GM12878 (cell line): ENCODE measurements around the gene HOXD3. TPM values are rescaled to one million over a fixed set of nuclear protein-coding genes. Genes with fewer than 3 reads are reported as not detected.

ENCODE experiments used
- ATAC-seq: fragments of 200-7000 bp; cut with Tn5 transposase; 3 replicates; pipeline ENCODE4 v1.9.1; 2020; ENCODE audit warnings: mild to moderate bottlenecking, moderate library complexity
- BruUV-seq: library from RNA; stranded (reverse); fragments of 400-500 nt; replicated peaks from 2 replicates; lab custom pipeline; 2021; lab: Mats Ljungman, UMichigan
- CTCF ChIA-PET: fragments of 300-600 bp; sonication (Branson Sonifier 250); formaldehyde crosslinking; extraction: SDS; loops from one replicate; lab custom pipeline; 2021; ENCODE audit warnings: inconsistent platforms; lab: Yijun Ruan, JAX
- POLR2A ChIA-PET: fragments of 350-600 bp; formaldehyde crosslinking; extraction: SDS; loops from one replicate; lab custom pipeline; 2021; ENCODE audit warnings: inconsistent platforms; lab: Charles Lee
- RAD21 ChIA-PET: fragments of 300-600 bp; sonication (Branson Sonifier 250); formaldehyde crosslinking; loops from one replicate; lab custom pipeline; 2023; ENCODE audit warnings: antibody characterized with exemption; ENCODE audit not compliant: unreplicated experiment; lab: Charles Lee
- SMC1A ChIA-PET: fragments of 300-600 bp; sonication (Branson Sonifier 250); formaldehyde crosslinking; loops from one replicate; lab custom pipeline; 2023; ENCODE audit not compliant: unreplicated experiment, uncharacterized antibody; lab: Charles Lee
- DNase-seq: peaks from one replicate; pipeline ENCODE4 v3.0.0-alpha.2; 2011; ENCODE audit warnings: low read depth, low spot score
- FAIRE-seq: peaks from 3 replicates; lab custom pipeline; 2011; peaks lifted over from hg19 to GRCh38; lab: Jason Lieb, UNC
- H2AFZ ChIP-seq: 2 replicates; pipeline ENCODE4 v1.6.0; 2011; ENCODE audit warnings: low read depth, low read length, control low read depth; ENCODE audit not compliant: control insufficient read depth
- H3K27ac ChIP-seq: 2 replicates; pipeline ENCODE4 v1.5.1; 2011; ENCODE audit warnings: control low read depth; ENCODE audit not compliant: control insufficient read depth, insufficient read depth
- H3K27me3 ChIP-seq, 2 experiments: replicated peaks in 1 of 2; 2 replicates each; pipeline versions ENCODE4 v1.6.0 to v1.6.1; 2011; ENCODE audit warnings: low read length in 1 of 2; ENCODE audit not compliant: control insufficient read depth in 2 of 2, insufficient read depth in 2 of 2
- H3K36me3 ChIP-seq, 2 experiments: 2 replicates each; pipeline ENCODE4 v1.5.1; 2011; ENCODE audit warnings: low read length in 1 of 2; ENCODE audit not compliant: control insufficient read depth in 2 of 2, insufficient read depth in 2 of 2
- H3K4me1 ChIP-seq: 2 replicates; pipeline ENCODE4 v1.6.1; 2011; ENCODE audit warnings: mild to moderate bottlenecking, low read length, moderate library complexity, mixed read lengths; ENCODE audit not compliant: control insufficient read depth, insufficient read depth
- H3K4me2 ChIP-seq: 2 replicates; pipeline ENCODE4 v1.6.0; 2011; ENCODE audit warnings: control low read depth; ENCODE audit not compliant: control insufficient read depth, insufficient read depth
- H3K4me3 ChIP-seq: fragments of 200-600 bp; sonication (generic); 2 replicates; pipeline ENCODE4 v1.5.1; 2016
- H3K79me2 ChIP-seq: 2 replicates; pipeline ENCODE4 v1.6.0; 2011; ENCODE audit warnings: low read length; ENCODE audit not compliant: control insufficient read depth, insufficient read depth
- H3K9ac ChIP-seq: 2 replicates; pipeline ENCODE4 v1.8.0; 2011; ENCODE audit warnings: low read length, control low read depth, mixed read lengths; ENCODE audit not compliant: control insufficient read depth, insufficient read depth
- H3K9me3 ChIP-seq: replicated peaks from 3 replicates; pipeline ENCODE4 v1.5.1; 2011; ENCODE audit warnings: mild to moderate bottlenecking, low read length; ENCODE audit not compliant: control insufficient read depth, insufficient read depth
- H4K20me1 ChIP-seq: 2 replicates; pipeline ENCODE4 v1.6.0; 2011; ENCODE audit not compliant: control insufficient read depth, insufficient read depth
- CBX5 ChIP-seq: sonication (generic); IDR thresholded peaks from 2 replicates; pipeline ENCODE4 v1.6.1; 2016; ENCODE audit warnings: low read depth, moderate library complexity, mild to moderate bottlenecking, inconsistent platforms
- CHD4 ChIP-seq: fragments of 200-600 bp; sonication (generic); IDR thresholded peaks from 2 replicates; pipeline ENCODE4 v1.6.1; 2016; ENCODE audit warnings: mild to moderate bottlenecking
- E2F4 ChIP-seq: IDR thresholded peaks from 2 replicates; pipeline ENCODE4 v1.6.1; 2012; ENCODE audit warnings: low read depth, low read length, improper control_type of control experiment
- EGR1 ChIP-seq, 2 experiments: IDR thresholded peaks; 1 replicate in 1 of 2; 2 replicates in 1 of 2; pipeline ENCODE4 v1.6.1; 2011 to 2012; ENCODE audit warnings: low read depth in 2 of 2, low read length in 2 of 2, borderline replicate concordance in 1 of 2, mild to moderate bottlenecking in 1 of 2, moderate library complexity in 1 of 2
- MEF2A ChIP-seq: IDR thresholded peaks from 2 replicates; pipeline ENCODE4 v1.6.1; 2011; ENCODE audit warnings: low read depth, mild to moderate bottlenecking, low read length, moderate library complexity; ENCODE audit not compliant: insufficient read depth
- NFYA ChIP-seq: IDR thresholded peaks from 2 replicates; pipeline ENCODE4 v1.6.1; 2011; ENCODE audit warnings: low read depth, mild to moderate bottlenecking, low read length, improper control_type of control experiment, borderline replicate concordance
- TCF3 ChIP-seq: IDR thresholded peaks from 2 replicates; pipeline ENCODE4 v1.6.1; 2012; ENCODE audit warnings: low read depth, mild to moderate bottlenecking, low read length, borderline replicate concordance; ENCODE audit not compliant: insufficient read depth
- ZNF592 ChIP-seq: fragments of 450-650 bp; IDR thresholded peaks from 2 replicates; pipeline ENCODE4 v1.6.1; 2017; ENCODE audit warnings: mild to moderate bottlenecking, moderate library complexity
- WGBS: methylation state at CpG from one replicate; pipeline ENCODE4 v1.1.6; 2016; ENCODE audit warnings: low lambda C conversion rate; ENCODE audit not compliant: insufficient replicate concordance, insufficient coverage; ENCODE audit errors: missing lambda C conversion rate; 5-methylcytosine and 5-hydroxymethylcytosine counted together
- in situ Hi-C: fragments of 300-500 bp; cut with MboI; formaldehyde crosslinking; loops from 9 replicates; pipeline ENCODE4 v1.14.3; 2018; ENCODE audit warnings: mixed read lengths
- intact Hi-C: fragments of 100-400 bp; cut with micrococcal nuclease; formaldehyde crosslinking; loops from one replicate; pipeline ENCODE4 v1.14.2; 2022; ENCODE audit not compliant: unreplicated experiment
- polyA plus RNA-seq, 11 experiments: library from polyadenylated mRNA; depleted of rRNA in 4 of 11; unstranded in 6 of 11; stranded (reverse) in 5 of 11; fragments of >200 nt; fragmentation: Nextera tagmentation in 4 of 11; fragmentation: Illumina TruSeq in 1 of 11; extraction: Ambion mirVana in 4 of 11; extraction: Trizol in 1 of 11; gene quantifications; 1 replicate in 1 of 11; 2 replicates in 10 of 11; pipeline versions ENCODE4 v1.2.1 to v1.2.3, GENCODE V29; 2011 to 2016; ENCODE audit warnings: inconsistent platforms in 2 of 11, missing spikeins in 2 of 11, low read depth in 1 of 11
- total RNA-seq, 4 experiments: library from RNA; depleted of rRNA in 3 of 4; stranded (reverse); fragments of >200 nt in 3 of 4; fragmentation: Illumina TruSeq in 1 of 4; extraction: Trizol in 1 of 4; gene quantifications; 2 replicates each; pipeline versions ENCODE4 v1.2.1 to v1.2.3, GENCODE V29; 2013 to 2021

HOXD3 gene
- total and polyA plus RNA-seq, 10 of the 15 experiments (the other 5 are each of a cell fraction or from before 2014, with no cell fraction given): not detected

GRCh38 chr2:176170602-176171305 lies 13.6 kb downstream of the HOXD3 start:
- SMC1A ChIA-PET: no interaction called here
- FAIRE-seq: no peak
- Histone ChIP-seq H3K79me2 (no peaks in the 10 kb centered on the region), H2AFZ (no peak overlapping the region), H3K4me1 (no peaks in the 10 kb centered on the region), H4K20me1 (no peaks in the 10 kb centered on the region), H3K27me3 (peaks cover 1 to 26% of the 10 kb centered on the region in 2 experiments), H3K9ac (no peak overlapping the region), H3K9me3 (no peaks in the 10 kb centered on the region; the same call in 2 of the 3 replicates), H3K36me3 (no peaks in the 10 kb centered on the region; a peak in 1 of 4 replicates), H3K4me2 (no peak overlapping the region), H3K4me3 (no peak overlapping the region), H3K27ac (no peak overlapping the region)
- POLR2A ChIA-PET: no interaction called here
- CTCF ChIA-PET: no interaction called here
- RAD21 ChIA-PET: no interaction called here
- no peak for ATAC-seq
- intact Hi-C loops (no loop called here), in situ Hi-C loops (no loop called here)
- 46% methylated on average over 1 of the region's 1 CpG for WGBS
- BruUV-seq: no TSS peak
- DNase-seq: no peak
- TF ChIP-seq ZNF592: no peak
- TF ChIP-seq CHD4: no peak
- TF ChIP-seq MEF2A: no peak
- TF ChIP-seq CBX5: no peak
- TF ChIP-seq NFYA: no peak
- no peak for TF ChIP-seq EGR1 (IDR thresholded peaks at IDR 0.05; ENCODE audit: borderline replicate concordance in 1 of 2, low read depth in 2 of 2, low read length in 2 of 2)
- TF ChIP-seq E2F4: no peak
- TF ChIP-seq TCF3: no peak
